Fibroblast of villous mesenchyme (primary cell): ENCODE data around the gene IPP. TPM values are rescaled to one million over a fixed set of nuclear protein-coding genes. Genes with fewer than 3 reads are reported as not detected.
"Not testable (repeated sequence)": the region's sequence is repeated elsewhere in the genome, so short reads cannot be mapped to it uniquely, and the experiment has no call there.

Experiments used
- DNase-seq: peaks from one replicate; pipeline ENCODE4 v3.0.0-alpha.2; 2010; ENCODE audit warnings: low read depth
- H3K4me3 ChIP-seq: 2 replicates; pipeline ENCODE4 v1.5.1; 2011; ENCODE audit warnings: low read depth, mild to moderate bottlenecking, low read length
- total RNA-seq: library from RNA; depleted of rRNA; stranded (reverse); fragments of >200 nt; gene quantifications from 2 replicates; pipeline ENCODE4 v1.2.3, GENCODE V29; 2012
- TF ChIP-seq, protein P1 (sequence below): IDR thresholded peaks from 2 replicates; pipeline ENCODE4 v1.5.1; 2012; ENCODE audit warnings: low read depth, mild to moderate bottlenecking, low read length; ENCODE audit not compliant: insufficient read depth

IPP gene
- total RNA-seq, 1 donor = 14.7 TPM

DNA sequence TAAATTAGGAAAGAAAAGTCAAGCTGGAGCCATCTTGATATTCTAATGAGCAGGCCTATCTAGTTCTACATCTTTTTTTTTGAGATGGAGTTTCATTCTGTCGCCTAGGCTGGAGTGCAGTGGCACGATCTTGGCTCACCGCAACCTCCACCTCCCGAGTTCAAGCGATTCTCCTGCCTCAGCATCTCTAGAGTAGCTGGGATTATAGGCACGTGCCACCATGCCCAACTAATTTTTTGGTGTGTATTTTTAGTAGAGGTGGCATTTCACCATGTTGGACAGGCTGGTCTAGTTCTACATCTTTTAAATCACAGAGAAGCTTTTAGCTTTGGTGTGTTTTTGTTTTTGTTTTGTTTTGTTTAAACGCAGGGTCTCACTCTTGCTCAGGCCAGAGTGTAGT lies 55.6 kb downstream of the IPP start:
- TF ChIP-seq, protein P1, sequence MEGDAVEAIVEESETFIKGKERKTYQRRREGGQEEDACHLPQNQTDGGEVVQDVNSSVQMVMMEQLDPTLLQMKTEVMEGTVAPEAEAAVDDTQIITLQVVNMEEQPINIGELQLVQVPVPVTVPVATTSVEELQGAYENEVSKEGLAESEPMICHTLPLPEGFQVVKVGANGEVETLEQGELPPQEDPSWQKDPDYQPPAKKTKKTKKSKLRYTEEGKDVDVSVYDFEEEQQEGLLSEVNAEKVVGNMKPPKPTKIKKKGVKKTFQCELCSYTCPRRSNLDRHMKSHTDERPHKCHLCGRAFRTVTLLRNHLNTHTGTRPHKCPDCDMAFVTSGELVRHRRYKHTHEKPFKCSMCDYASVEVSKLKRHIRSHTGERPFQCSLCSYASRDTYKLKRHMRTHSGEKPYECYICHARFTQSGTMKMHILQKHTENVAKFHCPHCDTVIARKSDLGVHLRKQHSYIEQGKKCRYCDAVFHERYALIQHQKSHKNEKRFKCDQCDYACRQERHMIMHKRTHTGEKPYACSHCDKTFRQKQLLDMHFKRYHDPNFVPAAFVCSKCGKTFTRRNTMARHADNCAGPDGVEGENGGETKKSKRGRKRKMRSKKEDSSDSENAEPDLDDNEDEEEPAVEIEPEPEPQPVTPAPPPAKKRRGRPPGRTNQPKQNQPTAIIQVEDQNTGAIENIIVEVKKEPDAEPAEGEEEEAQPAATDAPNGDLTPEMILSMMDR = no peak
- DNase-seq = no peak
- no peak overlapping the region for H3K4me3 ChIP-seq

DNA sequence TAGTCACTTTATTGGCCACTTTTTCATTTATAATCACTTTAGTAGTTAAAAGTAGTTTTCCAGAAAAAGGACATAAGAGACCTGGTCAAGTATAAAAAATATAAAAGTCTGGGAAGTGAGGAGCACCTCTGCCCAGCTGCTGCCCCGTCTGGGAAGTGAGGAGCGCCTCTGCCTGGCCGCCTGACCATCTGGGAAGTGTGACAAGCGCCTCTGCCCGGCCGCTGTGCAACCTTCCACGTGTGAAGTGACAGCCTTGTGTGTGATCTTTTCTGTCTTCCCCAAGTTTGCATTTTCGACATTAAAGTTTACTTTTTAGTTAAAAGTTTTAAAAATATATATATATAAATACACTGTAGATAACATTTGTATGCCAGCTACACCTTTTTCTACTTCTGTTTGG lies 56.6 kb downstream of the IPP start:
- not testable (repeated sequence) for DNase-seq, H3K4me3 ChIP-seq

DNA sequence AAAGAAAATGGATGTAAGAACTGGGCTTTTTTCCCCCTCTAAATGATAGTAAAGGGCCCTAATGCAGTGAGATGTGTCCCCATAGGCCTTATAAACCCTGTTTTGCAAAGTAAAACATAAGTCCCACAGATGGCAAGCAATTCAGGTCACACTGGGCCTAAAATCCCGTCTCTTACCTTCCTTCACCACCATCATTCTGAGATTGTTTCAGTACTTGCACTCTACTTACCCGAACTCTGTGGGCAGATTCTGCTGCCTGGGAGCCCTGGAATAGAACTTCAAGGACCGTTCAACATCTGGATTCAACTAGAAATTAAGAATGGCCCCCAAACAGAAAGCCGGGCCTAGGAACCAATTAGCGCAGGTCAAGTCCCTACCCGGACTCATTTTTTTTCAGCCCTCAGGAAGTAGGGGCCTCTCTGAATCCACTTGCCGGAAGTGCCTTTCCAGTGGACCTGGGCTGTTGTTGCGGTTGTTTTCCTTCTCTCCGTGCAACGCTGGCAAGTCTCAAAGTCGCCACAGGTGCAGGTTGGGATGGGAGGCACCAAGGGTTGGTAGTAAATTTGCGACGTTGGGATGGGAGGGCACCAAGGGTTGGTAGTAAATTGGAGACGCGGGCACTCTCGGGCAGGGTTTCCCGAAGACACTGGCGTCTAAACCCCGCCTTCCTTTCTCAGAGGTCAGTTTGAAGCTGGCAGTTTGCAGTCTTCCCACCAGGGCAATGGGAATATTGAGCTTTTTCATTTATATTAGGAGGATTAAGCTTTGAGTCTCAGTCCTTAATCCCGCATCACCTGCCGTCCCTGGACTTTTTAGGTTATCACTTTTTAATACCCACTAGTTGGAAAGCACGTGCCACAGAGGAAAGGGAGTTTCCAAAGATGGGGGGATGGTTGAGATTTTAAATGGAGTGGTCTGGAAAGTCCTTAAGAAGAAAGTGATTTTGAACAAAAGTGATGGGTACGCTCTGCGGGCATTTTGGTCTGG lies 62.4 kb downstream of the IPP start, which contains the start of gene TMEM69:
Gene TMEM69 (plus strand): TSS at position 428 of the 987 bp plus-strand sequence. CDS start 2,888 bp downstream, outside the sequence.
- TF ChIP-seq, protein P1 = peak; percentile 19
- H3K4me3 ChIP-seq = peak within 1 kb of the TSS; percentile 95
- DNase-seq = peak; percentile 92

DNA sequence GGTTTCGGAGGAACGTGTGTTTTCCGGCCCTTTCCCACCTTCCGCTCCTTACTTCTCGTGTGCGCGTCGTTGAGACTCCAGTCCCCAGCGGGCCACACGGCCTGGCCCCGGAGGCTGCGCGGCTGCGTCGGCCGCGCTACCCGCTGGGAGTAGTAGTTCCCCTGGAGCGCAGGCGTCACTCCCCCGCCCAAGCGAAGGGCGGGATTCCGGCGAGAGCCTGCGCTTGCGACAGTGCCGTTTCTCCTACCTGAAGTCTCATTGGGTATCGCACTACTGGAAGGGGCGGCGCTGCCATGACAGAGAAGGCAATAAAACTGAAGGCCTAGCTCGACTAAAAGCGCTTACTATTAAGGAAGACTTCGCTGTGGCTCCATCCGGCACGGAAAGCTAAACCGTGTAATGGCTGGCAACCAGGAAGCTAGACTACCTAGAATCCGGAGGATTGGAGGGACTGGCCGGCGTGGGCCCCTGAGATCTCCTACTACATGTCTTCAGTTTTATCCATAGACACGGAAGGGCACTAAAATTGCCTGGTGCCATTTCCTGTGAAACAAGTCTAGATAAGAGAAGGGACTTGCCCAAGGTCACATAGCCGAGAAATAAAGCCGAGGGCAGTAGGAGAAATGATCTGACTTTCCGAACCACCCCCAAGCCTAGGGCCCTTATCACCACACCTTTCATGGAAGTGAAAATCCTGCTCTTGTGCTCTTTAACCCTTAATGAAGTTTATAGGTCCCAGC lies 63.3 kb downstream of the IPP start:
- DNase-seq = peak; percentile 99
- peak overlapping the region; percentile 95 for H3K4me3 ChIP-seq
- TF ChIP-seq, protein P1 = no peak

DNA sequence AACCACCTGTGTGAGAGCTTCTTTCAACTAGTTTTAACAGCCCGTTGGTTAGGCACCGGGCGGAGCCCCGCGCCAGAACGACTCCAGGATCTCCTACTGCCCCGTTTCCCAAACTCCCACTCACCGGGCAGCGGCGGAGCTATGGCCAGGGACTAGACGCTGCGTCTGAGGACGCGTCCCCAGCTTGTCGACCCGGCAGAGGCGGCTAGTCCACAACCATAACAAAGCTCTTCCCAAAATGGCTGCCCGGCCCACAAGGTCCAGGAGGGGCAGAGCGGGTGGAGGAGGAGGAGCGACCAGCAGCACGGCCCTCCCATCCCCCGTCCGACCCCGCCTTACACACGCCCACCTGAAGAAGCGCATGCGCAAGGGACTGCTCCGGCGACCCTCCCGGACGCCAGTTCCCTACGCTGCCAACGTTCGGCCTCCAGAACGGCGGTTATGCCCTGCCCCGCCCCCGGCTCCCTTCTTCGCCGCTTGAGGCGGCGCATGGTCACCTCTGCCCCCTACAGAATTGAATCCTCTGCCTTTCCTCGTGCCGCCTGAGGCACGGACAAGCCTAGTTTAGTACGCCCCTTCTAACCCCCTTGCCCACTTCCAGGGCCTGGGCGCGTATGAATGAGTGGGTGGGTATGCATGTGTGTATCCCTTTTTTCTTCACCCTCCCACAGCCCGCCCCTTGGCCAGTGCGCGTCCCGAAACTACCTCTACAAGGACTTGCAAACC lies 64.0 kb downstream of the IPP start, which contains the start of gene GPBP1L1:
Gene GPBP1L1 (minus strand): TSS at position 246 of the 726 bp plus-strand sequence. CDS start 27,446 bp downstream, outside the sequence.
- peak; percentile 98 for DNase-seq
- peak within 1 kb of the TSS; percentile 95 for H3K4me3 ChIP-seq
- TF ChIP-seq, protein P1 = no peak

DNA sequence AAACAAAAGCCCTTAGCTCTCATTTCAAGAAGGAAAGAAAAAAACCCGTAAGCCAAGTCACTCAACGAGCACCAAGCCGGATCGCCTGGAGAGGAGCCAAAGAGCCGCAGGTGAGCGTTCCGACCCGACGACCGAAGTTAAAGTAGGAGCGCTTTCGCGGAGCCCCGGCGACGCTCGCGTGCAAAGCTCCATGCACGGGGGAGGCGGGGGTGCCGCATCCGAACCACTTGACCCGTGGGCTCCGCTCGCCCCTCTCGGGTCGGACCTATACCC lies 64.5 kb downstream of the IPP start:
- DNase-seq = peak; percentile 35
- TF ChIP-seq, protein P1 = no peak
- H3K4me3 ChIP-seq = peak overlapping the region; percentile 95
